T-helper 22 cell (primary cell): ENCODE results near the gene MYLK4.

ENCODE experiments used
- DNase-seq: peaks from one replicate; pipeline ENCODE4 v3.0.0-alpha.2; 2020; ENCODE audit warnings: low read depth

The MYLK4 gene

GRCh38 chr6:2626401-2626800 is 124.3 kb downstream of the MYLK4 start:
- DNase-seq: no peak

- DNase-seq: no peak
Measured at GRCh38 chr6:2625581-2625980, 125.1 kb downstream of the MYLK4 start.

GRCh38 chr6:2624177-2624576 is 126.5 kb downstream of the MYLK4 start:
- no peak for DNase-seq

DNA sequence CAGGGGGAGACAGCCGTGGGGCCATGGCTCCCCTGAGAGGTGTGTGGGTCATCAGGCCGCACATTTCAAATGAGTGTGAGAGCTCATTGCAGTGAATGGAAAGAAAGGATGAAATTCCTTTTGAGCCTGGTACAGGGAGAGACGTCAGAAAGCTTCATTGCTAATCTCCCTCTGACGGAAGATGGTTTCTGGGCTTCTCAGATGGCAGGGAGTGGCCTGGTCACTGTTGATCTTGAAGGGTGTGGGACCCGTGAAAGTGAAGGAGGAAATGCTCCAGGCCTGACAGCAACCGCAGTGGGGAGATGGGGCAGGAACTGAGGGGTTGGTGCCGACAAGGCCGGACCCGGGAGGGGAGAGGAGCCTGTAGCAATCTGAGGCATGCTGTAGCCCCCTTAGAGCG is 127.4 kb downstream of the MYLK4 start:
- DNase-seq: no peak

DNA sequence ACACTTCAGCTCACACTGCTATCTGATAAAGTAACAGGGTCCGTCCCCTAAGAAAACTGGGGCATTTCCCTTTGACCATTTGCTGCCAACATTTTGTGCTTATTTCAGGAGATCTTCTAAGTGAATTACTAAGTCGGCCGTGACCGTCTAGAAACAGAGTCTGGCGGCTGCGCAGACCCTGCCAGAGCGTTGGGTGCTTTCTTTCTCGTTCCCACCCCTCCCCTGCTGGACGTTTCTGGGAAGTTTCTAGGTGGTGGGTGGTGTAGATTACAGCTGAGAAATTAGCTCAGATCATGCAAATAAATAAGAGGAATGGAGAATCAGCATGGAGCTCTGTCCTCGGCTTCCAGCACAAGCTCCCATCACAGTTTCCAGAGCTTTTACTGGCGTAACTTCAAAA is 128.1 kb downstream of the MYLK4 start:
- DNase-seq: no peak

DNA sequence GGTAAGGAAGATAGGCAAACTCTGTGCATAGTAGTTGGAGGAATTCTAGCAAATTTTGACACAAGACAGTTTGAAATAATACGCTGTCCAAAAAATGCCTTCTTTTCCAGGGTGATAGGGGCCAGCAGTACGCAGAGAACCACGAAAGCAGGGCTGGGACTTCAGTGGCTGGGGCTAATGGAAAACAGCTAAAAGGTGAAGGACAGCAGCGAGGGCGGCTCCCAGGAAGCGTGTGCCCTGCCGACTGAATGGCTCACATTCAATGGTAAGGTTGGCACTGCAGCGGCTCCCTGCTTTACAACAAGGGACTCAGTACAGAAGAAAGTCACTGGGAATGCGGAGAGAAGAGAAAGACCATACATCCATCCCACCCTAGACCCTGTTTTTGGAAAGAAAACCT is 131.1 kb downstream of the MYLK4 start:
- DNase-seq: no peak

DNA sequence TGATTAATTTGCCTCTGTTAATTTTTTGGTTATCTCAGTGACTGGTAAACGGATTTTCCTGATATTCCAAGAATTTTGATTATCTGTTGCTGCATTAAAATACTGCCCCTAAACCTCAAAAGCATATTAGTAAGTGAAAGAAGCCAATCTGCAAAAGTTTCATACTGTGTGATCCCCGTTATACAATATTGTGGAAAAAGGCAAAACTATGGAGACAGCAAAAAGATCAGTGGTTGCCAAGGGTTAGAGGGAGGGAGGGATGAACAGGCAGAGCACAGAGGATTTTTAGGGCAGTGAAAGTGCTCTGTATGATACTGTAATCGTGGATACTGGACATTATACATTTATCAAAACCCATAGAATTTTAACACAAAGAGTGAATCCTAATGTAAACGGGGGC is 133.0 kb downstream of the MYLK4 start:
- DNase-seq: no peak

- DNase-seq: no peak
Measured at GRCh38 chr6:2616811-2617210, 133.9 kb downstream of the MYLK4 start.

GRCh38 chr6:2615251-2615650 is 135.5 kb downstream of the MYLK4 start:
- DNase-seq: no peak

- no peak for DNase-seq
Measured at GRCh38 chr6:2614846-2615245, 135.9 kb downstream of the MYLK4 start.

- DNase-seq: no peak
Measured at GRCh38 chr6:2614155-2614554, 136.6 kb downstream of the MYLK4 start.
